ENCODE measurements around the gene TMEM63A.
A peak's percentile ranks its signal among the peaks of the same experiment; 100 is the strongest.

TMEM63A gene

DNA sequence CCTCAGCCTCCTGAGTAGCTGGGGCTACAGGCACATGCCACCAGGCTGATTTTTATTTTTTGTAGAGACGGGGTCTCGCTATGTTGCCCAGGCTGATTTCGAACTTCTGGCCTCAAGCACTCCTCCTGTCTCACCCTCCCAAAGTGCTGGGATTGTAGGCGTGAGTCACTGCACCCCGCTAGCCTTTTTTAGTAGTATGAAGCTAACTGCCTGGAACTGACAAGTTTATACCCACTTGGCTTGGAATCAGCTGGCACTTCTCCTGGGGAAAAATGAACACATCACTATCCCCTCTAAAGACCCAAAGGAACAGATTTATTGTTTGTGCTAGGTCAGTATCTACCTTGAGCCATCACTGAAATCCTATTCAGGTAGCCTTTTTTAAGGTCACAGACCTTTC, 19.0 kb downstream of the TMEM63A start:
- DNase-seq = peak; percentile 43

- DNase-seq = no peak
Measured at GRCh38 chr1:225862581-225862950, 19.6 kb downstream of the TMEM63A start.

DNA sequence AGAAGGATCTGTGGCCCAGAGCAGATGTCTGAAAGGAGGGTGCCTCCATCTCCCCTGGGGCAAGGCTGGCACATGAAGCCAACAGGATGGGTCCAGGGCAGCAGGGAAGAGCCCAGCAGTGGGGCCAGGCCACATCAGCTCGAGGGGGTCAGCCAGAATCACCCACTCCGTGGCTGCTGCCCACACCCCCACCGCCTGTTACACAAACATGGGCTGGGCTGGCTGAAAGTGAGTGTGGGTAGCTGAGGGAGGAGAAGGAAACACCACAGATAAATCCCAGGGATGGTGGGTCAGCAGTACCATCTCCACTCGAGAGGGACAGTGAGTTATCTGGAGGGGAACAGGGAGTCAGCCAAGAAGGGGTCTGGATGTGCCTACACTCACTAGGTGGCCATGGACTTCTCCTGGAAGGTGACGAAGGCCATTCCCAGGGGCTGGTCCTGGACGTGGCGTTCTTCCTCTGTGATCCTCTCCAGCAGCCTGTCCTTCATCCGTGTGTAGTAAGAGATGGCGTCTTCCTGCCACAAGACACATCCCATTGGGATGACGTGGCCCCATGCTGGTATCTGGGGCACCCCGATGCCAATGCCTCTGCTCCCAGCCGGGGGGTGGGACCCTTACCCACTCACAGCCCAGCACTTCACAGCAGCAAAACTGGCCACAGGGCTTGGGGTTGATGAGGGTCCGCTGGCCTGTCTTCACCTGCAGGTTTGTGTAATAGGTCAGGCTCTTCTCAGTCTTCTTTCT, 20.2 kb downstream of the TMEM63A start:
- no peak for DNase-seq

- no peak for DNase-seq
Measured at GRCh38 chr1:225860876-225861441, 21.2 kb downstream of the TMEM63A start.

GRCh38 chr1:225860107-225860506, 22.1 kb downstream of the TMEM63A start:
- no peak for DNase-seq

DNA sequence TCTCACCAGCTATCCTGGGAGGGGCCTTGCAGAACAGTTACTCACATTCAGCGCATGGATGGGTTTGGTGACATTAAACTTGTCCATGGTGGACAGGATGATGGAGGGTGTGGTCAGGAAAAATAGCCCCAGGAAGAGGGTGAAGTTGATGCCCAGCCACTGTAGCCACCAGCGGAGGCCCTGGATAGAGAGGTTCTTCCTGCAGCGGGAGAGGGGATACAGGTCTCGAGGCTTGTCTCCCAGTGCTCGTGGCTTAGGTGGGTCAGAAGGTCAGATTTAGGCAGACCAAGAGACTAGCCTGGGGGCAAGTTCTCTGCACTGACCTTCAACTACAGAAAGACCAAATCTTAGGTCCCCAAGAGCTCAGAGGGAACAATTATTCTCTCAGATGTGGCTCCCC, 23.0 kb downstream of the TMEM63A start:
- DNase-seq = no peak

- DNase-seq = no peak
Measured at GRCh38 chr1:225857256-225857655, 24.9 kb downstream of the TMEM63A start.

DNA sequence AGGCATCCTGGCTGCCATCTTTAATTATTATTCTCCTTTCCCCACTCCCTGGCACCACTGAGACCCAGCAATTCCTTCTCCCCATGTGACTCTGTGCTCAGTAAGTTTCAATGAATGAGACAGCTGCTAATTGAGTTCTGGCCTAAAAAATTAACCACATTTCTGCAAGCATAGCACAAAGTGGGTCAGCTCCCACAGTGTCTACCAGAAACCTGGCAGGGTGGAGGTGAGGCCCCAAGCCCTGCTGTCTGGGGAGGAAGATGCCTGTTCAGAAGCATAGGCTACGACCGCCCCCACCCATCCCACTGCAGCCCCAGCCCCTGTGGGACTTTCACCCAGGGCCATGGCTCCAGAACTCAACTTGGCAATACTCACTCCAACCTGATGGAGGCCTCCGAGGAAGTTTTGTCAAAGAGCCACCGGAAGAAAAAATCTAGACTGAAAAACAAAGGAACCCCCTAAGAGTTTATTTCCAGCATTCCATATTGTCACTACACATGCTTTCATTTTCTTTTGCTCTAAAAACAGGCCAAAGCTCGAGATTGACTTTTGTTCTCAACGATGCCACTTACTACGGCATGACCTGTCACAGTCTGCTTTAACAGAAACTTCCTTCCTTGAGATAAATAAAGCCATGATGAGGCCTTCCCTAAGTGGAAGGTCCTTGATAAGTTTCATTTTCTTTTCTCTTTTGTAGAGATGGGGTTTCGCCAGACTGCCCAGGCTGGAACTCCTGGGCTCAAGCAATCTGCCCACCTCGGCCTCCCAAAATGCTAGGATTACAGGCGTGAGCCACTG, 26.5 kb downstream of the TMEM63A start:
- no peak for DNase-seq

- DNase-seq = no peak
Measured at GRCh38 chr1:225853441-225853840, 28.7 kb downstream of the TMEM63A start.

DNA sequence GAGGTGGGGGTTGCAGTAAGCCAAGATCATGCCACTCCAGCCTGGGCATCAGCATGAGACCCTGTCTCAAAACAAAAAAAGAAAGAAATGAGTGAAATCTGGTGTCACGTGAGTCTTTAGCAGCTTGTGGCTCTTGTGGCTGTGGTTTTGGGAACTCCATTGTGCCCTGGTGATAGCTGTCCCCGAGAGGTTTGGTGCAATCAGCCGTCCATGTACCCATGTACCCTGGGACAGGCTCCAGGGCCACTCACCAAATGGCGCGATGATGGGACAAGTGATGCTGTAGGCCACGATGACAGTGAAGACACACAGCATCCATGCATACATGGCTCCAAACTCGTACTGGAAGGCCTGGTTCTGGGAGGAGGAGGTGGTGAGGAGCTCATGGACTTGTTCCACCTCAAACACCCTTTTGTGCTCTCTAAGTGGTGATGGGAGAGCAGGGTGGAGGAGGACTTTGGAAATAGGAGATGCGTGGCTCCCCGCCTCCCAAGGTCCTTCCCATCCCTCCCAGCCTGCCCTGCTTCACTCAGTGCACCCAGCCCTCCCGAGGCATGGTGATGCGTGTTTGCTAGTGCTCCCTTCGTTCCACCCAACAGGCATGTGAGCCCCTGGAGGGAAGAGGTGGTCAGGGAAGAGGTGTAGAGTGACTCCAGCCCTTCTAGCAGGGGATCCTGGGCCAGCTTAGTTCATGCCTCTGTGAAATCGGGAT, 29.6 kb downstream of the TMEM63A start:
- DNase-seq = no peak

DNA sequence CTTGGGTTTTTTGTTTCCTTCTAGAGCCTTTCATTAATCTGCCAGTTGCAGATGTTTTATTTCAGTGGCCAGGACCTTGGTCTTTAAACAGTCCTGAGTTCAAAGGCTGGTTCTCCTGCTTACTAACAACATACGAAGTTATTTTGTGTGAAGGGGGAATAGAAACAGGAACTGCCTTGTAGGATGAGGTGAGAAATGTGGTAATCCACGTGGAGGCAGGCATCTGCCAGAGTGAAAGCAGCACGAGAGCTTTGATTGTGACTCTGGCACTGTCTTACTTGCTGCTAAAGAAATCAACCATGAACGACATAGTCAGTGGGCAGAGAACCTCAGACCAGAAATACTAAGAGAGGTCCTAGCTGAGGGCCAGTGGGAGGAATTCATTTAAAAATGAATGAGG, 30.4 kb downstream of the TMEM63A start:
- no peak for DNase-seq

- no peak for DNase-seq
Measured at GRCh38 chr1:225850370-225850769, 31.8 kb downstream of the TMEM63A start.

DNA sequence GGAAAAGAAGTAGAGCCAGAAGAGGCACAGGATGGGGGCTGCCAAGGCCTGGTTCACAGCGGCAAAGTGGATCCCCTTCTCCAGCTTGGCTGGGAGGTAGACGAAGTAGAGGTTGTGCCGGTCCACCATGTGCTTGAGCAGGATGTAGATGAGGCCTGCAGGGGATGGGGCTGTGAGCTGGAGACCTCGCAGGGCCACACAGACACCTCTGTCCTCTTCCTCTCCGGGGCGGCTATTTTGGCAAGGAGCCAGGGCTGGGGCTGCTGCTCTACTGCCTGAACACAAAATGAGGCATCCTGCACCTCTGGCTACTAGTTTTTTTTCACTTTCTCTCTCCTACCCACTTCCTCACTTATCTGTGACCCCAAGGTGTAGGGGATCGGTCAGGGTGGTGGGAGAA, 32.3 kb downstream of the TMEM63A start:
- DNase-seq = no peak

DNA sequence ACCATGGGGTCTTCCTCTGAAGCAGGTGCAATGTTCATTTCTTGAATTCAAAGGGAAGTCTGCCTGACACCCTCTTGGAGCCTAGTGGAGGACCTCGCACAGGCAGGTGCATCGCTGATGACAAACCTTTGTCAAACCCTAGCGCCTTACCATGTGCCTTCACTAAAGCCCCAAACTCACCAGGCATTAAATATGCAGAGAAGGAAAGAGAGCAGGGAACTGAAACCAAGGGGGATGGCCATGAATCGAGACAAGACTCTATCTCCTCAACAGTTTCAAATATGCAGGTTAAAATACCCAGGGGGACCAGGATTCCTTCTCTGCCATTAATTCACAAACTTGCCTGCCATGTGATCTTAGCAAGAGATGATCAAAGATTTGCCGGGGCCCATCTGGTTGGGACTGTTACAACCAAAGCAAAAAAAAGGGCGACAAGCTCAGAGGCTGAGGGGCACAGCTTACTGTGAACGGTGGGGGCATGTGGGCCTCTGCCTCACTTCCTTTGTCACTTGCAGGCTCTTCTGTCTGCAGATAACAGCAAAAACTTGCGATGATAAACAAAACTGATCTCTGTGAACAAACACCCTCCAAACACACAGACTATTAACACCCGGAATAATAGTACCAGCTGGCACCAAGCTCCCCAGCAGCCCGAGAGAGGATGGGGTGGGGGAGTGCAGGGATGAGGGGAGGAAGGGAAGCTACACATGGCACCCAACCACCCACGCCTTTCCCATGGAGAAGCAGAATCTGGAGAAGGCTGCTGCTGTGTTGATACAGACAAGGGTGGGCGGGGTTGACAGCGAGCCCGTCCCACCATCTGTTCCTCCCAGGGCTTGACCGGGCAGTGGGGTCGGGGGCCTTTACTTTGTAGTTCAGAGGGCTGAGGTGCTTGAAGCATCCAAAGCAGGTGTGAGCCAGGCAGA, 33.9 kb downstream of the TMEM63A start:
- no peak for DNase-seq

DNA sequence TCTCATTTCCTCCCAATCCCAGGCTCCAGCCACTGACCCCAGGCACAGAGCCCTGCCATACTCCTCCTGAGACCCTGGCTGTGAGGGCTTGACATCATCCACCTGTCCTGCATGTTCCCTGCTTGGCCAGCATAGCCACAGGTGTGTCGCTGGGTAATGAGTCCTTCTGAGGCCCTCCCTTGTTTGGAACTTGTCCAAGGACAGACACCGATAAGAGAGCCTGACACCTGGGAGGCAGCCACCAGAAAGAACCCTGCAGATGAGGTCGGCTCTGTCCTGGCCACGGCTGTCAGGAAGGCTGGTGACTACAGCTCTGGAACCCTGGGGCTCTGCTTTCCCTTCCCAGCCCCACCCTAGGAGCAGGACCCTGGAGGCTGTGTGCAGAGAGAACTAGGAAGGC, 34.6 kb downstream of the TMEM63A start:
- no peak for DNase-seq

GRCh38 chr1:225846331-225847310, 35.6 kb downstream of the TMEM63A start:
- no peak for DNase-seq

DNA sequence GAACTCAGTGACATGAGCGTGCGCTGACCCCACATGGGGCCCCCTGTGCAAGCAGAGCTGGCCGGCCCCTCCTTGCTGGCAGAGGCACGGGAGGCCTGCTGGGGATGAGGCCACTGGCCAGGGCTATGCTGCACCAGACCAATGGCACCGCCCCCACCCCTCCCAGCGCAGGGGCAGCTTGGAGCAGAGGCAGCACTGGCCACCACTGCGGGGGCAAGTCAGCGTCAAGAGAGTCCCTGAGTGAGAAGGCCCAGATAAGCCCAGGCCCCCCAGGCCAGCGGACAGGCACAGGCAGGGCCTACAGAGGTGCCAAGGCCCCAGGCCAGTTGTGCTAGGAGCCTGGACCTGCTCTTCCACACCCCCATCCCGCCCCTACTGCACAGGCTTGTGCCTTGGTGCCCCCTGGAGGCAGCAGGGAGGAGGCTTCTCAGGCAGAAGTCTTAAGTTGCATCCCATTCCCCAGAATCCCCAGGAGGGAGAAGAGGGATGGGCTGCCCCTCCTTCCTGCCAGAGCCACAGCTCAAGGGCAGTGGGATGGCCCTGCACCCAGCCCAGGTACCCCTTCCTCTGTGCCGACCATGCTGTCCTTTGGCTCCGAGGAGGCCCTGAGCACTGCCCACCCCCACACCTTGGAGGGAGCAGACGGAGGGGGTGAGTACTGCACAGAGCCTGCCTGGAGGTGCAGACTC, 36.5 kb downstream of the TMEM63A start:
- DNase-seq = peak; percentile 68

DNA sequence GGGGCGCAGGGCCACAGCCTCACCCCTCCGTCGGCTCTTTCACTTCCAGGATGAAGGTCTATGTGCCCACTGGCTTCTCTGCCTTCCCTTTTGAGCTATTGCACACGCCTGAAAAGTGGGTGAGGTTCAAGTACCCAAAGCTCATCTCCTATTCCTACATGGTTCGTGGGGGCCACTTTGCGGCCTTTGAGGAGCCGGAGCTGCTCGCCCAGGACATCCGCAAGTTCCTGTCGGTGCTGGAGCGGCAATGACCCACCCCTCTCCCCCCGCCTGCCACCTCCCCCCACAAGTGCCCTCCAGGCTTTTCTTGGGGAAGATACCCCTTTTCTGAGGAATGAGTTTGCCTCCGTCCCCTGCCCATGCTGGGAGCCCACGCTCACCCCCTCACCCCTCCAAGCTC, 37.1 kb downstream of the TMEM63A start:
- no peak for DNase-seq

GRCh38 chr1:225844236-225845061, 37.7 kb downstream of the TMEM63A start:
- no peak for DNase-seq

- DNase-seq = no peak
Measured at GRCh38 chr1:225843426-225843795, 38.8 kb downstream of the TMEM63A start.

Measured in EL (cell line).